ENCODE measurements around the gene AASDHPPT.

AASDHPPT gene

DNA sequence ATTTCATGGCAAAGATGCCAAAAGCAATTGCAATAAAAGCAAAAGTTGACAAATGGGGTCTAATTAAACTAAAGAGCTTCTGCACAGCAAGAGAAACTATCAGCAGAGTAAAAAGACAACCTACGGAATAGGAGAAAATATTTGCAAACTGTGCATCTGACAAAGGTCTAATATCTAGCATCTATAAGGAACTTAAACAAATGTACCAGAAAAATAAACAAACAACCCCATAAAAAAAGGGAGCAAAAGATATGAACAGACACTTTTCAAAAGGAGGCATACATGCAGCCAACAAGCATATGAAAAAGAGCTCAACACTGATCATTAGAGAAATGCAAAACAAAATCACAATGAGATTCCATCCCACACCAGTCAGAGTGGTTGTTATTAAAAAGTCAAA is 60.3 kb downstream of the AASDHPPT start:
- TF ChIP-seq, protein P1, sequence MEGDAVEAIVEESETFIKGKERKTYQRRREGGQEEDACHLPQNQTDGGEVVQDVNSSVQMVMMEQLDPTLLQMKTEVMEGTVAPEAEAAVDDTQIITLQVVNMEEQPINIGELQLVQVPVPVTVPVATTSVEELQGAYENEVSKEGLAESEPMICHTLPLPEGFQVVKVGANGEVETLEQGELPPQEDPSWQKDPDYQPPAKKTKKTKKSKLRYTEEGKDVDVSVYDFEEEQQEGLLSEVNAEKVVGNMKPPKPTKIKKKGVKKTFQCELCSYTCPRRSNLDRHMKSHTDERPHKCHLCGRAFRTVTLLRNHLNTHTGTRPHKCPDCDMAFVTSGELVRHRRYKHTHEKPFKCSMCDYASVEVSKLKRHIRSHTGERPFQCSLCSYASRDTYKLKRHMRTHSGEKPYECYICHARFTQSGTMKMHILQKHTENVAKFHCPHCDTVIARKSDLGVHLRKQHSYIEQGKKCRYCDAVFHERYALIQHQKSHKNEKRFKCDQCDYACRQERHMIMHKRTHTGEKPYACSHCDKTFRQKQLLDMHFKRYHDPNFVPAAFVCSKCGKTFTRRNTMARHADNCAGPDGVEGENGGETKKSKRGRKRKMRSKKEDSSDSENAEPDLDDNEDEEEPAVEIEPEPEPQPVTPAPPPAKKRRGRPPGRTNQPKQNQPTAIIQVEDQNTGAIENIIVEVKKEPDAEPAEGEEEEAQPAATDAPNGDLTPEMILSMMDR (IDR thresholded peaks at IDR 0.05) = no peak

All from LNCAP (cell line).